Liver (tissue), 3 donors: Measurements from ENCODE around the gene RNLS.

ENCODE experiments used
- CTCF ChIP-seq: fragments of 150-350 bp; IDR thresholded peaks from 2 replicates; pipeline ENCODE4 v1.5.1; 2017; ENCODE audit warnings: improper control_type of control experiment, low read depth, low read length; ENCODE audit not compliant: missing input control
- EGR1 ChIP-seq, 2 donors: IDR thresholded peaks; 2 replicates each; pipeline ENCODE4 v1.6.1; 2016 to 2018; ENCODE audit warnings: antibody characterized with exemption in 2 of 2, low read depth in 2 of 2
- FOXA1 ChIP-seq: IDR thresholded peaks from 2 replicates; pipeline ENCODE4 v1.6.1; 2016; ENCODE audit warnings: antibody characterized with exemption
- FOXA2 ChIP-seq: IDR thresholded peaks from 2 replicates; pipeline ENCODE4 v1.6.1; 2016; ENCODE audit warnings: antibody characterized with exemption
- GABPA ChIP-seq, 2 donors: IDR thresholded peaks in 1 of 2; conservative IDR thresholded peaks in 1 of 2; 2 replicates each; pipeline ENCODE4 v1.6.1; 2016; ENCODE audit warnings: antibody characterized with exemption in 2 of 2, mild to moderate bottlenecking in 1 of 2, moderate library complexity in 1 of 2
- MAX ChIP-seq: IDR thresholded peaks from 2 replicates; pipeline ENCODE4 v1.6.1; 2016; ENCODE audit warnings: antibody characterized with exemption
- RAD21 ChIP-seq, 2 donors: IDR thresholded peaks; 2 replicates each; pipeline ENCODE4 v1.6.1; 2016; ENCODE audit warnings: antibody characterized with exemption in 2 of 2, mild to moderate bottlenecking in 2 of 2
- SP1 ChIP-seq: IDR thresholded peaks from 2 replicates; pipeline ENCODE4 v1.6.1; 2018; ENCODE audit warnings: antibody characterized with exemption, mild to moderate bottlenecking
- YY1 ChIP-seq: IDR thresholded peaks from 2 replicates; pipeline ENCODE4 v1.6.1; 2016; ENCODE audit warnings: antibody characterized with exemption, mild to moderate bottlenecking
- ZBTB33 ChIP-seq: IDR thresholded peaks from 2 replicates; pipeline ENCODE4 v1.6.1; 2016; ENCODE audit warnings: antibody characterized with exemption
- donor health status: healthy.
- donor health status: healthy.

GRCh38 chr10:88474884-88475844 is 108.0 kb downstream of the RNLS start:
- TF ChIP-seq CTCF (no peak), RAD21 (IDR thresholded peaks at IDR 0.05) (no peak), FOXA2 (no peak), EGR1 (IDR thresholded peaks at IDR 0.05; ENCODE audit: low read depth in 2 of 2) (no peak), FOXA1 (no peak), SP1 (no peak), MAX (no peak), ZBTB33 (no peak), YY1 (no peak), GABPA (IDR thresholded peaks at IDR 0.05 in 1 of 2, conservative IDR thresholded peaks at IDR 0.05 in 1 of 2) (no peak)
